GM13977 (cell line): Measurements from ENCODE around the gene NPEPPS.

Source experiments
- DNase-seq: peaks from one replicate; pipeline ENCODE4 v3.0.0; 2012; ENCODE audit warnings: low spot score
- in situ Hi-C: fragments of 300-500 bp; cut with MboI; formaldehyde crosslinking; loops from one replicate; pipeline ENCODE4 v1.12.0; 2022; ENCODE audit warnings: low sequenced_read_pairs, low pct_unique_long_range_greater_than_20kb, mixed read lengths, inconsistent platforms; ENCODE audit not compliant: unreplicated experiment
- TF ChIP-seq, protein P1 (sequence below): IDR thresholded peaks from 2 replicates; pipeline ENCODE4 v1.5.1; 2012; ENCODE audit warnings: mild to moderate bottlenecking, control low read depth; ENCODE audit not compliant: insufficient read depth; ENCODE audit errors: extremely low read depth, missing control alignments

Gene NPEPPS

GRCh38 chr17:47620503-47621245 lies 89.8 kb downstream of the NPEPPS start:
- TF ChIP-seq, protein P1, sequence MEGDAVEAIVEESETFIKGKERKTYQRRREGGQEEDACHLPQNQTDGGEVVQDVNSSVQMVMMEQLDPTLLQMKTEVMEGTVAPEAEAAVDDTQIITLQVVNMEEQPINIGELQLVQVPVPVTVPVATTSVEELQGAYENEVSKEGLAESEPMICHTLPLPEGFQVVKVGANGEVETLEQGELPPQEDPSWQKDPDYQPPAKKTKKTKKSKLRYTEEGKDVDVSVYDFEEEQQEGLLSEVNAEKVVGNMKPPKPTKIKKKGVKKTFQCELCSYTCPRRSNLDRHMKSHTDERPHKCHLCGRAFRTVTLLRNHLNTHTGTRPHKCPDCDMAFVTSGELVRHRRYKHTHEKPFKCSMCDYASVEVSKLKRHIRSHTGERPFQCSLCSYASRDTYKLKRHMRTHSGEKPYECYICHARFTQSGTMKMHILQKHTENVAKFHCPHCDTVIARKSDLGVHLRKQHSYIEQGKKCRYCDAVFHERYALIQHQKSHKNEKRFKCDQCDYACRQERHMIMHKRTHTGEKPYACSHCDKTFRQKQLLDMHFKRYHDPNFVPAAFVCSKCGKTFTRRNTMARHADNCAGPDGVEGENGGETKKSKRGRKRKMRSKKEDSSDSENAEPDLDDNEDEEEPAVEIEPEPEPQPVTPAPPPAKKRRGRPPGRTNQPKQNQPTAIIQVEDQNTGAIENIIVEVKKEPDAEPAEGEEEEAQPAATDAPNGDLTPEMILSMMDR, result no peak
- DNase-seq, result no peak
- in situ Hi-C loops, result no loop called here

DNA sequence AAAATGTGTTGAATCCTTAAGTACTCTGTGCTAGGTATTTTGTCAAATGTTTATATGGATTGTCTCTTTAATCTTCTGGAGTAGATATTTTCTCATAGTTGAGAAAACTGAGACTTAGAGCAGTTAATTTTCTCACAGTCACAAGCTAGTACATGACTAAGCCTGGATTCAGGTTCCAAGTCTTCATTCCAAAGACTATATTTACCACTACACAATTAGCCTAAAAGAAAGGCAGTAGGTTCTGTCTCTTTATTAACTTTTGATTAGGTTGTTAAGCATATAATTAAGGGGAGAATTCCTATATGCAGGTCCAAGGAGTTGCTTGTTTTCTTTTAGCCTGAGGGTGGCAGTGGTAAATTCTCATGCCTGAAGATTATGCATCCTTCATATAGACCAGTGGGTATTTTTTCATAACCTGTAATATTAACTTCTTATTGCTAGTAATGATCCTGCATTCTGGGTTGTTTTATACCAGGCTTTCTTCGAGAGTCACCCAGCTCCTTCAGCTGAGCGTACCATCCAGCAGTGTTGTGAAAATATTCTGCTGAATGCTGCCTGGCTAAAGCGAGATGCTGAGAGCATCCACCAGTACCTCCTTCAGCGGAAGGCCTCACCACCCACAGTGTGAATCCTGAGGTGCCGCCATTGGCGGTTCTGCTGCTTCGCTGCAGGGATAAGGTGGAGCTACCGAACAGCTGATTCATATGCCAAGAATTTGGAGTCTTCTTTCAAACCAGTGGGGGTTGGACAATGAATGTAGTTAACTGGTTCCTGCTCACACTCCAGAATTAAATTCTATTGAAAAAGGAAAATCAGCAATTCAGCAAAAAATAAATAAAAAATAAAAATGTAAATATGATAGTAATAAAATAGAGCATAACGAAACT lies 90.6 kb downstream of the NPEPPS start:
- in situ Hi-C loops, result no loop called here
- TF ChIP-seq, protein P1, result no peak
- DNase-seq, result no peak

DNA sequence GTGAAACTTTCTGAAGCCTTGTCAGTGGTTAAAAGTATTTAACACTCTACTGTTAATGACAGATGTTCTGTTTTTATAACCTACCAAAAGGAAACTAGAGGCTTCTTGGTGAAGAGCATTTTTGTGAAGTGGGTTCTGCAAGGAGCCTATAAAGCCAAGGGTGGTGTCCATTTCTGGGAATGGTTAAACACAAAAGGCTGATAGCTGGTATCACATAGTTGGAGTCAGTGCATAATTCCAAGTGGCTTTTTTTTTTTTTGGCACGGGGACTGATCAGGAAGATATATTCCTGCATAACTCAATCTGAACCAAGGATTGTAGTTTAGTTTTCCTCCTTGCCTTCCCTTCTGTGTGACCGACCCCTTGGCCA lies 91.3 kb downstream of the NPEPPS start:
- in situ Hi-C loops, result no loop called here
- TF ChIP-seq, protein P1, result no peak
- no peak for DNase-seq

DNA sequence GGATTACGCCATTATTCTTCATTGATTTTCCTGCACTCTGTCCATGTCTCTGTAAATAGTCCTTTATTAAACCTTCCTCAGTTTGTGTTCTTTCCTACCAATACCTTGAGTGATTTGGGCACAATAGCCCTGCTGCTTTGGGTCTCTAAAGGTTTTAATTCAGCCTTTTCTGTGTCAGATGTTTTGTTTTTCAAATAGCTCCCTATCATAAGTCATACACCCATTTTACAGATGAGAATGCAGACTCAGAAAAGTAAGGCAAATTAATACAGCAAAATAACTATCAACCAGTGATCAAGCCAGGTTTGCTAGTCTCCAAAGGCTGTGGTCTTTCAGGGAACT lies 93.8 kb downstream of the NPEPPS start:
- DNase-seq, result no peak
- in situ Hi-C loops, result no loop called here
- TF ChIP-seq, protein P1, result no peak

GRCh38 chr17:47628014-47628566 lies 97.2 kb downstream of the NPEPPS start:
- in situ Hi-C loops, result no loop called here
- DNase-seq, result no peak
- TF ChIP-seq, protein P1, result no peak

DNA sequence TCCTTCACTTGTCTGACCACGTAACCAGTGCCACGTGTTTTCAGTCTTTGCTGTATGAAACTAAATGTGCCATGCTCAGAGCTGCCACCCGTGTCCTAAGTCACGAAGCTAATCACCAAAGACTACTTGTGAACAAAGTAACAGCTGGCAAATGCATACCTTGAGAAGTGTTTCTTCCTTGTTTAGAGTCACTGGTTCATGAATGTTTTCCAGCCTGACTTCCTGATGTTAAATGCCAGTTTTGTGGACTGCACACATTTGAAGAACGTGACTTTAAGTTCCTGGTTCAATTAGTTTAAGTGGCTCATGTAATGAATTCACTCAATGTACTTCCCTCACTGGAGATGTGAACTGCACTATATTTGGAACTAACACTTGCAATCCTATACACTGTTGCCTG lies 98.9 kb downstream of the NPEPPS start:
- in situ Hi-C loops, result no loop called here
- TF ChIP-seq, protein P1, result no peak
- no peak for DNase-seq
